NB4 (cell line): ENCODE data around the gene VANGL1.

Source experiments
- CTCF ChIP-seq: IDR thresholded peaks from one replicate; pipeline ENCODE4 v1.5.1; 2012; ENCODE audit warnings: low read depth, low read length
- MAX ChIP-seq: IDR thresholded peaks from 2 replicates; pipeline ENCODE4 v1.6.1; 2011; ENCODE audit warnings: low read depth, low read length
- POLR2A ChIP-seq: IDR thresholded peaks from 2 replicates; pipeline ENCODE4 v1.6.1; 2011; ENCODE audit warnings: mild to moderate bottlenecking; ENCODE audit not compliant: insufficient read length; ENCODE audit errors: extremely low read depth

- TF ChIP-seq CTCF (no peak), MAX (no peak), POLR2A (no peak)
These were observed 24.9 kb downstream of the VANGL1 start for GRCh38 chr1:115666702-115667101.
